ENCODE data around the gene LRRC4B. TPM values are rescaled to one million over a fixed set of nuclear protein-coding genes. Genes with fewer than 3 reads are reported as not detected.

LRRC4B gene
- polyA plus RNA-seq, 6 donors from 2014 or later: 0.10 TPM; not detected in 5

DNA sequence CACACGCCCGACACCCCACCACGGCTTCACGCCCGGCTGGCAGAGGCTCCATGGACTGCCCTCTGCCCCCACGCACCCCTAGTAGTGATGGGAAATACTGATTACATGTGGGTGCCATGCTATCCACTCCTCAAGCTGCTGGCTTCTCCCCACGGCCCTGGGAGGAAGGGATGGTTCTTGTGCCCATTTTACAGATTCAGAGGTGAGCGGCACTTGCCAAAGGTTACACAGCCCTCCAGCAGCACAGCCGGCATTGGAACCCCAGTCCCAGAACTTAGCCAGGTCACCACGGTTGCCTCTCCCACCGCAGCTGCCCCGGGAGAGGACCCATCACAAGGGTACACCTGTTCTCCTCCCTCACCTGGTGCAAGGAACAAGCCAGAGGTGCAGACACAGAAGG, 13.2 kb downstream of the LRRC4B start:
- ATAC-seq (ENCODE audit: low read depth in 2 of 2) (no peak), DNase-seq (no peak)
- peaks cover 0 to 24% of the 10 kb centered on the region in 2 donors for H3K36me3 Mint-ChIP-seq
- peaks cover 0 to 5% (median 0%) of the 10 kb centered on the region in 7 donors for H3K9me3 Mint-ChIP-seq
- peak overlapping the region in 5 of 8 donors; percentile 9 to 83 (median 37) for H3K4me3 Mint-ChIP-seq
- no peak overlapping the region for H3K27ac Mint-ChIP-seq
- peaks cover 14 to 26% (median 25%) of the 10 kb centered on the region in 3 donors for H3K4me1 Mint-ChIP-seq
- H3K27me3 Mint-ChIP-seq: peaks cover 57 to 93% (median 91%) of the 10 kb centered on the region in 3 donors

DNA sequence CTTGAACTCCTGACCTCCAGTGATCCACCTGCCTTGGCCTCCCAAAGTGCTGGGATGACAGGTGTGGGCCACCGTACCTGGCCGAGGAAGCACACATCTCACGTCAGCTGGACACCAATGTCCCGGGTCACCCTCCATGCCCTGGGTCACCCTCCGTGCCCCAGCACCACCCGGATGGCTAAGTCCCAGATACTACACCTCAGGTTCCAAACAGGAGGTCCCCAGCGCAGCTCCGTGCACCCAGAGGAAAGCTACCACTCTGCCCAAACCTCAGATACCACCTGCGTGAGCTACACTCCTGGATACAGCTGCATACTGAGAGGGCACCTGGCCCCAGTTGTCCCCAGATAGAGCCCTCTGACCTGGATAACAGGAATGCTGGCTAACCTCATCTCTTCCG, 14.0 kb downstream of the LRRC4B start:
- ATAC-seq (ENCODE audit: low read depth in 2 of 2) (no peak), DNase-seq (no peak)
- Mint-ChIP-seq H3K4me1 (peaks cover 14 to 26% (median 25%) of the 10 kb centered on the region in 3 donors), H3K36me3 (peaks cover 0 to 24% of the 10 kb centered on the region in 2 donors), H3K9me3 (peaks cover 0 to 5% (median 0%) of the 10 kb centered on the region in 7 donors), H3K27ac (no peak overlapping the region), H3K27me3 (peaks cover 52 to 99% (median 94%) of the 10 kb centered on the region in 3 donors), H3K4me3 (no peak overlapping the region)

DNA sequence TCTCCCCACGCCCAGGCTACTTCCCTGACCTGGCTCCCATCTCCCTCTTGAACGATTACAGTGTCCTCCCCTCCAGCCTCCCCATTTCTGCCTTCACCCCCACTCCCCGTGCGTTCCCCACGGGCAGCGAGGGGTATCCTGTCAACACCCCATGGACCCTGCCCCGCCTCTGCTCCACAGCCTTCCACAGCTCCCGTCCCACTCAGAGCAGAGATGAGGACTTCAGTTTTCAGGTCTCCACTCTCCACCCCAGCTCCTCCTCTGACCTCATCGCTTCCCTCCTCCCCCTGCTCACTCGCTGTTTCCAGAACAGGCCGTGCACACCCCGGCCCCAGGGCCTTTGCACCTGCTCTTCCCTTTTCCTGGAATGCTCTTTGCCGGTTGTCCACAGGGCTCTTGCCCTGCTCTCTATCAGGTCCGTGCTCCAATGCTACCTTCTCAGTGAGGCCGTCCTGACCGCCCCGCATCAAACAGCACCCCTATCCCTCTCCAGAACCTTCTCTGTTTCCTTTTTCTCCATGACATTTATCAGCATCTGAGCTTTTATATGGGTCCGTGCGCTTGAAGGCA, 15.0 kb downstream of the LRRC4B start:
- Mint-ChIP-seq H3K4me3 (no peak overlapping the region), H3K27ac (peak overlapping the region in 1 of 6 donors; percentile 91), H3K36me3 (peaks cover 0 to 24% of the 10 kb centered on the region in 2 donors), H3K9me3 (peaks cover 0 to 5% (median 0%) of the 10 kb centered on the region in 7 donors), H3K4me1 (peaks cover 14 to 26% (median 25%) of the 10 kb centered on the region in 3 donors), H3K27me3 (peaks cover 51 to 95% (median 88%) of the 10 kb centered on the region in 3 donors)
- ATAC-seq (ENCODE audit: low read depth in 2 of 2) (no peak), DNase-seq (no peak)

DNA sequence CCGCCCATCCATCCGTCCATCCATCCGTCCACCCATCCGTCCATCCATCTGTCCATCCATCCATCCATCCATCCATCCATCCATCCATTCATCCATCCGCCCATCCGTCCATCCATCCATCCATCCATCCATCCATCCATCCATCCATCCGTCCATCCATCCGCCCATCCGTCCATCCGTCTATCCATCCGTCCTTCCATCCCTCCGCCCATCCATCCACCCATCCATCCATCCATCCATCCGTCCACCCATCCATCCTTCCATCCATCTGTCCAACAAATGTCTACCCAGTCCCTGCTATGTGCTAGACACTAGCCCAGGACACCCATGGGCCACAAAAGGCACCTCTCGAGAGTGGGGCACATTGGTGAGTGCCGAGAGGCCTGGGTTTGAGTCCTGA, 15.7 kb downstream of the LRRC4B start:
- Mint-ChIP-seq H3K9me3 (peaks cover 0 to 5% (median 0%) of the 10 kb centered on the region in 7 donors), H3K27ac (no peak overlapping the region), H3K4me3 (no peak overlapping the region), H3K36me3 (peaks cover 0 to 24% of the 10 kb centered on the region in 2 donors), H3K4me1 (peaks cover 14 to 26% (median 25%) of the 10 kb centered on the region in 3 donors), H3K27me3 (peaks cover 46 to 88% (median 85%) of the 10 kb centered on the region in 3 donors)
- no peak for ATAC-seq (ENCODE audit: low read depth in 2 of 2)
- no peak for DNase-seq

DNA sequence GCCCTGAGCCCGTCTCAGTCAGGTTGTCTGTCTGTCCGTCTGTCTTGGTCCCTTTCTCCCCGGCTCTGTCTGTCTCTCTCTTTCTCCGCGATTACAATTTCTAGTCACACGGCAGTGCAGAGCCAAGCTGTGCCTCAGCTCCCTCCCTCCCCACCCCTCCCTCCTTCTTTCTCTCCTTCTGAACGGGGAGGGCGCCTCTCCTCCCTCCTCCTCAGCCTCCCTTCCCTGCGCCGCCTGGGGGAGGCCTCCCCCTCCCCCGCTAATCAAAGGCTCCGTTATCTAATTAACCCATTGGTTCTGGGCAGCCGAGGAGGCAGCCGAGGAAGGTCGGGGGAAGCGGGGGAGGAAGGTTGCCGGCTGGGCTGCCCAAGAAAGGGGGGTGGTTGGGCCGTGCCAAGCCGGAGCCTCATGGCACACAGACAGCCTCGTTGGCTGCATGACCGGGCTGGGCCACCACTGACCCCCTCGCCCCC, 16.5 kb downstream of the LRRC4B start:
- Mint-ChIP-seq H3K27ac (no peak overlapping the region), H3K4me3 (peak overlapping the region in 1 of 8 donors; percentile 66)

DNA sequence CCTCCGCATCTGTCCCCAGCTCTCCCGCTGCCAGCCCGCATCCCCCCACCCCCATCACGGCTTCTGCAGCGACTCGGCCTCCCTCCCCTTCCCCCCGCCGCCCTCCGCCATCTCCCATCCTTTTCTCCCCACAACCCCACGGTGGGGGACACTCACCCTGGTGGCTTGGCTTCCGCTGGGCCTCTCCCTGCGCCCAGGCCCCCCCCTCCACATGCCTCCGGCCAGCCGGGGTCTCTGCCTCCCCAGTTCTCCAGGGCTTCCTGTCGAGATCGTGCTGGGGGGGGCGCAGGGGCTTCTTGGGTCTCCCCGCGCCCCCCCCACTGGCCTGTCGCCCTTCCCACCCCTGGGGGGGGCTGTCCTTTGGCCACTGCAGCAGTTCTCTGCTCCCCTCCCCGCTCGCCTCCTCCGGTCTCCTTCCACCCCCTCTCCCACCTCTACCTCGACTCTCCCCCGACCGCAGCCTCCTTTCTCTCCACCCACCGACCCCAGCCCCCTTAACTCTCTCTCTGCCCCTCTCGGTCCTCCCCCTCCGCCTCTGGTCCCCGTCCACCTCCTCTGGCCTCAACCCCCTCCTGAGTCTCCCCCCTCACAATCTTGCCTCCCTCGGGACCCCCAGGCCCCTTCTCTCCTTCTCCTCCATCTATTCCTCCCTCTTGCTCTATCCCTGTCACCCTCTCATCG, 17.1 kb downstream of the LRRC4B start:
- ATAC-seq (ENCODE audit: low read depth in 2 of 2) (no peak), DNase-seq (no peak)
- peaks cover 46 to 83% (median 78%) of the 10 kb centered on the region in 3 donors for H3K27me3 Mint-ChIP-seq
- H3K36me3 Mint-ChIP-seq: peaks cover 0 to 24% of the 10 kb centered on the region in 2 donors
- peak overlapping the region in 1 of 8 donors; percentile 66 for H3K4me3 Mint-ChIP-seq
- peaks cover 0 to 5% (median 0%) of the 10 kb centered on the region in 7 donors for H3K9me3 Mint-ChIP-seq
- H3K27ac Mint-ChIP-seq: no peak overlapping the region
- peaks cover 8 to 21% (median 20%) of the 10 kb centered on the region in 3 donors for H3K4me1 Mint-ChIP-seq

More for the DNA sequence above, 16.5 kb downstream of the LRRC4B start:
- peaks cover 0 to 5% (median 0%) of the 10 kb centered on the region in 7 donors for H3K9me3 Mint-ChIP-seq
- peaks cover 46 to 85% (median 81%) of the 10 kb centered on the region in 3 donors for H3K27me3 Mint-ChIP-seq
- H3K4me1 Mint-ChIP-seq: peaks cover 14 to 26% (median 25%) of the 10 kb centered on the region in 3 donors
- peaks cover 0 to 24% of the 10 kb centered on the region in 2 donors for H3K36me3 Mint-ChIP-seq
- DNase-seq: no peak
- no peak for ATAC-seq (ENCODE audit: low read depth in 2 of 2)

DNA sequence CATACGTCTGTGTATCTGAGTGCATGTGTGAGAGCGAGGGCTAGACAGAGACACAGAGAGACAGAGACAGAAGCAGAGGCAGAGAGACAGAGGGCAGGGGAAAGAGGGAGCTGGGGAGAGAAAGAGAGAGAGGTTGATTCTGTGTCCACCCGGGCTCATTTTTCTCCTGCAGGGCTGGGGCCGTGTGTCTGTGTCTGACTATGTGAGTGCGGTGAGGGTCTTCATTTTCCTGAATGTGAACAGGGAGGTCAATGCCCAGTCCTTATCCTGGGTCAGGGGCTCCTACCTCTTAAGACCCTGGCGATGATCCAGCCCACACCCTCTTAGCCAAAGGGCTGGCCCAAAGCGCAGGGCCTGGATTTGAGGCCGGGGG, 17.7 kb downstream of the LRRC4B start:
- peaks cover 0 to 5% (median 0%) of the 10 kb centered on the region in 7 donors for H3K9me3 Mint-ChIP-seq
- H3K4me1 Mint-ChIP-seq: peaks cover 8 to 19% (median 17%) of the 10 kb centered on the region in 3 donors
- no peak for ATAC-seq (ENCODE audit: low read depth in 2 of 2)
- H3K27me3 Mint-ChIP-seq: peaks cover 45 to 77% (median 73%) of the 10 kb centered on the region in 3 donors
- H3K36me3 Mint-ChIP-seq: peaks cover 0 to 24% of the 10 kb centered on the region in 2 donors
- no peak for DNase-seq
- peak overlapping the region in 1 of 6 donors; percentile 12 for H3K27ac Mint-ChIP-seq
- H3K4me3 Mint-ChIP-seq: no peak overlapping the region

DNA sequence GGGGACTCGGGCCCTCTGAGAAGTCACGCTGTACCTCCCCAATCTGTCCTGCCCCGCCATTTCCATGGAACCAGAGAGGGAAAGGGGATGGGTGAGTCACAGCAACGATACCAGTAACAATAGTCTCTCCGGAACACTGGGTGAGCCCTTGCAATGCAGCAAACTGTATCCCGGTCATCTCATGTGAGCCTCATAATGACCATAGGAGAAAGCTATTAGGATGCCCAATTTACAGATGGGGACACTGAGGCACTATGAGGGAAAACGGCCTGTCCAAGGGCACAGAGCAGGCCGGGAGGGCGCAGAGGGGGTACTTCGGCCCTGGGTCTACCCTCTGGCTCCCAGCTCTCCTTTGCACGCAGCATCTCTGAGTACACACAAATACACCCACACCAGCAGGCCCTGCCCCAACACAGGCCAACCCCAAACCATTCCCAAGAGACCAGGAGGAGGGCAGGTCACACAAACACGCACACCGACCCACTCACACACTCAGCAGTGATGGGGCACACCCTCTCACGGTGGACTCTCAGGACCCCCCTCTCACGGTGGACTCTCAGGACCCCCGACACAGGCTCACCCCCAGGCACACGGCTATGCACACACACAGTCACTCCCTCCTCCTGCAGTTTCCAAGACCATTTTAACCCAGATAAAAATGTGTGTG, 18.2 kb downstream of the LRRC4B start:
- no peak overlapping the region for H3K4me3 Mint-ChIP-seq
- ATAC-seq (ENCODE audit: low read depth in 2 of 2): no peak
- peak overlapping the region in 1 of 6 donors; percentile 38 for H3K27ac Mint-ChIP-seq
- peaks cover 40 to 72% (median 67%) of the 10 kb centered on the region in 3 donors for H3K27me3 Mint-ChIP-seq
- no peak for DNase-seq
- H3K9me3 Mint-ChIP-seq: peaks cover 0 to 5% (median 0%) of the 10 kb centered on the region in 7 donors
- peaks cover 0 to 24% of the 10 kb centered on the region in 2 donors for H3K36me3 Mint-ChIP-seq
- peaks cover 8 to 14% (median 12%) of the 10 kb centered on the region in 3 donors for H3K4me1 Mint-ChIP-seq

DNA sequence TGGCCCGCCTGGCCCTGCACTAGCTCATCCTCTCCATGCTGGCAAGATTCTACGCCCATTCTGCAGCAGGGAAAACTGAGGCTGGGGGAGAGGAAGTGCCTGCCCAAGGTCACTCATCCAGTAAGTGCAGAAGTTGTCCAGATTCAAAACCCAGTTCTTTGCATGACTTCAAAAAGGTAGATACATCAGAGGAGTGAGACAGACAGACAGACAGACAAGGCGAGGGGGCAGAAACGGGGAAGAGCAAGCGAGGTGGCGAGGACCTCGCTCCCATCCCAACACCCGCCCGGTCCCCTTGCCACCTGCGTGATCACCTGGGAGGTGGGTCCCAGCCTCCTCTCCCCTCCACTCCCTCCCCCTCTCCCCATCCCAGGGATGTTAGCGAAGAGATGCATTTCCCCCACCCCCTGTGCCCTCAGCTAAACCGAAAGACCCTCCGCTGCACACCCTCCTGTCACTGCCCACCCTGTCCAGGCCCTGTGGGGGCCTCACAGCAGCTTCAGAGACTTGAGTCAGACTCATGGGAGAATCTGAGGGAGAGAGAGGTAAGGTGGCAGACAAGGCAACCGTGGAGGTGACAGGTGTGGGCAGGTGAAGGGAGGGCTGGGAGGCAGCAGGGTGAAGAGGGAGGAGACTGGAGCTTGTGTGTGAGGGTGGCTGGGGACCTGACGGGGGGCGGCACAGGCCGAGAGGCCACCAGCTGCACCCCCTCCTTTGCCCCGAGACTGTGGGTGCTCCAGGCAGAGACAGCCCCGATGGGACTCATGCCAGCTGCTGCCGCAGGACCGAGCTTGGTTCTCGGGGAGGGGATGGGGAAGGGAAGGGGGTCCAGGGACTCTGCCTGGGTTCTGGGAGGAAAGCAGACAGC, 18.9 kb downstream of the LRRC4B start:
- peaks cover 8 to 14% (median 10%) of the 10 kb centered on the region in 3 donors for H3K4me1 Mint-ChIP-seq
- peaks cover 34 to 64% (median 60%) of the 10 kb centered on the region in 3 donors for H3K27me3 Mint-ChIP-seq
- ATAC-seq (ENCODE audit: low read depth in 2 of 2): no peak
- H3K36me3 Mint-ChIP-seq: peaks cover 0 to 24% of the 10 kb centered on the region in 2 donors
- peaks cover 0 to 5% (median 0%) of the 10 kb centered on the region in 7 donors for H3K9me3 Mint-ChIP-seq
- no peak overlapping the region for H3K27ac Mint-ChIP-seq
- no peak overlapping the region for H3K4me3 Mint-ChIP-seq
- no peak for DNase-seq

DNA sequence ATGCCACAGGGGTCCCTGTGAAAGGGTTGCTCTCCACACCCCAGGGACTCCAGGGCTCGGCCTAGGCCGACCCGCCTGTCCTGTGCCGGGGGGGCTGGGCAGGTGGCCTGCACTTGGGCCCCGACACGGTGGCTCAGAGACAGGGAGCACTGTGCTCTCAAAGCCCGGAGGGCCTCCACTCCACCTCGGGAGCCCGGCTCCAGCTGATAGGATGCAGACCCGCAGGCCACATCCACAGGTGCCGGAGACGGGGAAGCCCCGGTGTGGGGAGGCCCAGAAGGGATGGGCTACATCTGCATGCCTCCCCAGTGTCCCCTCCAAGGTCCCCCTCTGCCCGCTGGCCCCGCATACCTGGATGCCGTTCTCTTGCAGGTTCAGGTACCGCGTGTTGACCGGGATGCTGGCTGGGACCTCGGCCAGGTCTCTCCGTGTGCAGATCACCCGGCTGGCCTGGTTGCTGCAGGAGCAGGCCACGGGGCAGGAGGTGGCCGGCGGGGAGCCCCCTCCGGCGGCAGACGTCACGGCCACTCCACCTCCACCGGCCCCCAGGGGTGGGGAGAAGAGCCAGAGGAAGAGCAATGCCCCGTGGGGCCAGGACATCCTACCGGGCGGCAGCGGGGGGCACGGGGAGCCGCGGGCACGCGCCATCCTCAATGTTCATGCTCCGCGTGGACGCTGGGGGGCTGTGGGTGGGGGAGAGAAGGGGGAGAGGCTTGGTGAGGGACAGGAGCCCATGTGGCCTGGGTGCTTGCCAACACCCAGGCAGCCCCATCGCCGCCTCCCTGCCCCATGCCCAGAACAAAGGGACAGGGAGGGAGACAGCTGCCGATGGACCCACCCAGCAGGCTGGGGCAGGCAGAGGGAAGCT, 19.8 kb downstream of the LRRC4B start:
- H3K36me3 Mint-ChIP-seq: peaks cover 0 to 19% of the 10 kb centered on the region in 2 donors
- H3K4me1 Mint-ChIP-seq: peaks cover 8 to 14% (median 10%) of the 10 kb centered on the region in 3 donors
- H3K27ac Mint-ChIP-seq: no peak overlapping the region
- DNase-seq (no peak), ATAC-seq (ENCODE audit: low read depth in 2 of 2) (no peak)
- H3K4me3 Mint-ChIP-seq: no peak overlapping the region
- peaks cover 0 to 3% (median 0%) of the 10 kb centered on the region in 7 donors for H3K9me3 Mint-ChIP-seq
- peaks cover 29 to 56% (median 51%) of the 10 kb centered on the region in 3 donors for H3K27me3 Mint-ChIP-seq

DNA sequence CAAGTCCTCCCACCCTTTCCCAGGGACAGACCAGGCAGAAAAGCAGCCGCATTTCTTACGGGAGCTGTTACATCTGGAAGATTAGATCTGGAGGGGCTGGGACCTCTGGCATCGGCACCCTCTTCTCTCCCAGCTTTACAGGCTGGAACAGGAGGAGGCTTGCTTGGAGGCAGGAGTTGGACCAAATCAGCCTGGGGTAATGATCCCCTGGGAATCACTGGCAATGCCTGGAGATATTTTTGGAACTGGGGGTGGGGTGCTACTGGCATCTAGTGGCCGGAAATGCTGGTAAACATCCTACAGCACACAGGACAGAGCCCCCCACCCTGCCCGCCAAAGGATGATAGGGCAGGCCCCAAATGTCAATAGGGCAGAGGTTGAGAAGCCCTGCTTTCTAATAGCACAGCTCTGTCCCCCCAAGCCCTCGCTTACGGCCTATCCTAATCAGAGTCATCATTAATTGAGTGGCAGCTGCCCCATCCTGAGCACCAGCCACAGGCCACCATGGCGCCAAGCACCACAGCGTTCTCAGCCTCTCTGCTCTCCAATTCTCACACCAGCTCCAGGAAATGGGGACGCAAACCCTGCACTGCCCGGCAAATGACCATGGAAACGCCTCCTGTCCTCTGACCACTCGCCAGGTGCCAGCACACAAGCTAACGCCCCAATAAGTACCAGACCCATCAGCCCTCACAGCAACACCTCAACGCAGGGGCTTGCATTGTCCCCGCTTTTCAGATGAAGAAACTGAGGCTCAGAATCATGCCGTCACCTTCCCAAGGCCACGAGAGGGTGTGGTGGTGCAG, 20.6 kb downstream of the LRRC4B start:
- H3K36me3 Mint-ChIP-seq: peaks cover 0 to 11% of the 10 kb centered on the region in 2 donors
- no peak overlapping the region for H3K4me3 Mint-ChIP-seq
- peaks cover 0 to 3% (median 0%) of the 10 kb centered on the region in 7 donors for H3K9me3 Mint-ChIP-seq
- no peak overlapping the region for H3K27ac Mint-ChIP-seq
- H3K27me3 Mint-ChIP-seq: peaks cover 21 to 47% (median 43%) of the 10 kb centered on the region in 3 donors
- peaks cover 6 to 12% (median 8%) of the 10 kb centered on the region in 3 donors for H3K4me1 Mint-ChIP-seq
- DNase-seq (no peak), ATAC-seq (ENCODE audit: low read depth in 2 of 2) (no peak)

Data from naive B cell (primary cell).